Tibial nerve (tissue), 4 donors: ENCODE results near the gene VWCE. TPM values are rescaled to one million over a fixed set of nuclear protein-coding genes. Genes with fewer than 3 reads are reported as not detected.

Experiments
- DNase-seq, 2 donors: peaks; one replicate each; pipeline ENCODE4 v3.0.0-alpha.2; 2019; ENCODE audit warnings: low spot score in 2 of 2
- H3K27ac ChIP-seq, 4 donors: fragments of 200-600 bp; sonication (generic) in 3 of 4; one replicate each; pipeline ENCODE4 v1.5.1; 2017 to 2019; ENCODE audit warnings: mild to moderate bottlenecking in 1 of 4
- H3K27me3 ChIP-seq, 2 donors: fragments of 200-600 bp; sonication (generic) in 1 of 2; one replicate each; pipeline versions ENCODE4 v1.5.1 to v1.6.0; 2017 to 2019
- H3K36me3 ChIP-seq, 3 donors: fragments of 200-600 bp; sonication (generic); one replicate each; pipeline ENCODE4 v1.5.1; 2018 to 2019
- H3K4me1 ChIP-seq, 4 donors: fragments of 200-600 bp; sonication (generic) in 3 of 4; one replicate each; pipeline ENCODE4 v1.5.1; 2017 to 2019
- H3K4me3 ChIP-seq, 4 donors: fragments of 200-600 bp; sonication (generic) in 3 of 4; one replicate each; pipeline ENCODE4 v1.5.1; 2017 to 2019; ENCODE audit warnings: mild to moderate bottlenecking in 1 of 4, moderate library complexity in 1 of 4
- H3K9me3 ChIP-seq, 4 donors: fragments of 200-600 bp; sonication (generic) in 3 of 4; one replicate each; pipeline ENCODE4 v1.5.1; 2017 to 2019
- EP300 ChIP-seq, 2 donors: sonication (generic); formaldehyde crosslinking; IDR thresholded peaks; one replicate each; pipeline ENCODE4 v1.6.1; 2017; ENCODE audit warnings: antibody characterized with exemption in 2 of 2, mild to moderate bottlenecking in 1 of 2
- POLR2A ChIP-seq, 2 donors: fragments of 450-650 bp; IDR thresholded peaks; one replicate each; pipeline ENCODE4 v1.6.1; 2017; ENCODE audit warnings: antibody characterized with exemption in 2 of 2, mild to moderate bottlenecking in 2 of 2, moderate library complexity in 2 of 2
- WGBS, 2 donors: methylation state at CpG; one replicate each; pipeline ENCODE4 v1.1.5; 2018; 5-methylcytosine and 5-hydroxymethylcytosine counted together
- total RNA-seq, 4 donors: library from RNA; depleted of rRNA; stranded (reverse); fragments of >200 nt; gene quantifications; one replicate each; pipeline ENCODE4 v1.1.0, GENCODE V29; 2016
- TF ChIP-seq, protein P1 (sequence below), 5 experiments: fragments of 200-600 bp in 3 of 5; fragments of 450-650 bp in 2 of 5; sonication (generic) in 3 of 5; IDR thresholded peaks; one replicate each; pipeline ENCODE4 v1.5.1; 2016 to 2019; ENCODE audit warnings: antibody characterized with exemption in 5 of 5, mild to moderate bottlenecking in 3 of 5, moderate library complexity in 2 of 5

The VWCE gene
- total RNA-seq, 4 donors from 2014 or later: 1.3 to 6.3 (median 4.3) TPM

DNA sequence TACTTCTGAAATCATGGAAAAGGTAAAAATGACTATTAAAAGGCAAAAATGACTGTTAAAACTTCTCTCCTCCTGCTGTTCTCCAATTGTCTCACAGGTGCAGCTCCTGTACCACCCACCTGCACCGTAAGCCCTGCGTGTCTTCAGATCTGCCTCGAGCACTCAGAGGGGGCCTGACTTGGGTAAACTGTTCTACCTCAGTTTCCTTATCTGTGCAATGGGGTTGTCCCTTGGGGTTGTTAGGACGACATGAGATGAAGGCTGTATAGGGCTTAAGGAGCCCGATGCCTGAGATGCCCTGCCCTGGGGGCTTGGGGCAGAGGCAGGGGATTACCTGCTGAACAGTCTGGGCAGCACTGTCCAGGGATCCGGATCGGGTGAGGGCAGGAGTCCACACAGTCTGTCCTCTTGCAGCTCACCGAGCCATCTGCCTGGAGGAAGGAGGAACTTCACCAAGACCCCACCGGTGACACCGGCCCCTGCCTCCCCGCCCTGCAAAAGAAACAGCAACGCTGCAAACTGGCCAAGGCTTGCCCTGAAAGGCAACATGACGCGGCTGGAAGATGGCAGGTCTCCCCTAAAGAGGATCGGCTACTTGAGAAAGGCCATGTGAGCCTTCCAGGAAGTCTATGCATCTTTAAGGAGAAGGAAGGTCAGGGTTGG lies 26.4 kb downstream of the VWCE start:
- no peak for DNase-seq
- 88 to 90% methylated on average over 8 to 15 of the region's 15 CpGs for WGBS, 2 donors

DNA sequence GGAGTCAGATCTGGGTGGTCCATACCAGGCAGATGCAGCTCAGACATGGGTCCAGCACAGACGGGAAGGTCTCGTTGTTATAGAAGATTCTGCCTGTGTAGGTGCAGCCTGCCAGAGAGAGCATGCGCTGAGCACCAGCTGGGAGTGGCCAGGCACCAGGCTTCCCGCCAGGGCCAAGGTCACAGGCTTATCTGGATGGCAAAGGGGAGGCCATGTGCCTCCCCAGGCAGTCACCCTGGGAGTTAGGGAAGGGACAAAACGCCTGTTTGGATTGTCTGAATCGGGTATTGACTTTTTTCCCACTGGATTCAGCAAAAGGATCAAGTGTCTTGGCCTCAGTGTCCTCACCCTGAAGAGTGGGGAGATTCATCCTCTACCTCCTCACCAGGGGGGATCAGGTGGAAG lies 27.7 kb downstream of the VWCE start:
- Histone ChIP-seq H3K9me3 (no peaks in the 10 kb centered on the region), H3K27ac (no peak overlapping the region), H3K36me3 (no peaks in the 10 kb centered on the region), H3K4me3 (no peak overlapping the region), H3K4me1 (no peaks in the 10 kb centered on the region), H3K27me3 (no peaks in the 10 kb centered on the region)
- no peak for DNase-seq
- WGBS, 2 donors: 59 to 67% methylated on average over 6 of the region's 6 CpGs
- TF ChIP-seq EP300 (IDR thresholded peaks at IDR 0.05): no peak
- TF ChIP-seq, protein P1, sequence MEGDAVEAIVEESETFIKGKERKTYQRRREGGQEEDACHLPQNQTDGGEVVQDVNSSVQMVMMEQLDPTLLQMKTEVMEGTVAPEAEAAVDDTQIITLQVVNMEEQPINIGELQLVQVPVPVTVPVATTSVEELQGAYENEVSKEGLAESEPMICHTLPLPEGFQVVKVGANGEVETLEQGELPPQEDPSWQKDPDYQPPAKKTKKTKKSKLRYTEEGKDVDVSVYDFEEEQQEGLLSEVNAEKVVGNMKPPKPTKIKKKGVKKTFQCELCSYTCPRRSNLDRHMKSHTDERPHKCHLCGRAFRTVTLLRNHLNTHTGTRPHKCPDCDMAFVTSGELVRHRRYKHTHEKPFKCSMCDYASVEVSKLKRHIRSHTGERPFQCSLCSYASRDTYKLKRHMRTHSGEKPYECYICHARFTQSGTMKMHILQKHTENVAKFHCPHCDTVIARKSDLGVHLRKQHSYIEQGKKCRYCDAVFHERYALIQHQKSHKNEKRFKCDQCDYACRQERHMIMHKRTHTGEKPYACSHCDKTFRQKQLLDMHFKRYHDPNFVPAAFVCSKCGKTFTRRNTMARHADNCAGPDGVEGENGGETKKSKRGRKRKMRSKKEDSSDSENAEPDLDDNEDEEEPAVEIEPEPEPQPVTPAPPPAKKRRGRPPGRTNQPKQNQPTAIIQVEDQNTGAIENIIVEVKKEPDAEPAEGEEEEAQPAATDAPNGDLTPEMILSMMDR (IDR thresholded peaks at IDR 0.05): no peak
- no peak for TF ChIP-seq POLR2A (IDR thresholded peaks at IDR 0.05)

More for the DNA sequence above, 26.4 kb downstream of the VWCE start:
- Histone ChIP-seq H3K4me3 (no peak overlapping the region), H3K36me3 (no peaks in the 10 kb centered on the region), H3K27ac (no peak overlapping the region), H3K4me1 (no peaks in the 10 kb centered on the region), H3K27me3 (no peaks in the 10 kb centered on the region), H3K9me3 (no peaks in the 10 kb centered on the region)
- TF ChIP-seq EP300 (IDR thresholded peaks at IDR 0.05): no peak
- TF ChIP-seq, protein P1 (IDR thresholded peaks at IDR 0.05): no peak
- no peak for TF ChIP-seq POLR2A (IDR thresholded peaks at IDR 0.05)

DNA sequence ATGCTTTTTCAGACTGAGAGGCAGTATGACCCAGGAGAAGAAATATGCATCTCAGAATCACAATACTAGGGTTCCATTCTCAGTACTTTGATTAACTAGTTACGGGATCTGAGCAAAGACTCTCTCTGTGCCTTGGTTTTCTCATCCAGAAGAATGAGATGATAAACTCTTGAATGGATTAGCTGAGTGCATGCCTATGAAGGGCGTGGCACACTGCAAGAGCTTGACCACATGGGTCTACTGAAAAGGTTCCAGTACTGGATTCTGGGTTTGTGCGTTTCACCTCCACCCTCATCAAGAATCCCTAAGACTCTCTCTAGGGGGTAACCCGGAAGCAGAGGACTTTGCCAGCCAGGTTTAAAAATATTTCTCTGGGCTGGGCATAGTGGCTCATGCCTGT lies 28.5 kb downstream of the VWCE start:
- H3K4me1 ChIP-seq: no peaks in the 10 kb centered on the region
- no peak for DNase-seq
- 74 to 75% methylated on average over 4 of the region's 4 CpGs for WGBS, 2 donors
- H3K27me3 ChIP-seq: no peaks in the 10 kb centered on the region
- H3K36me3 ChIP-seq: no peaks in the 10 kb centered on the region
- no peak overlapping the region for H3K27ac ChIP-seq
- TF ChIP-seq EP300 (IDR thresholded peaks at IDR 0.05): no peak
- TF ChIP-seq, protein P1 (IDR thresholded peaks at IDR 0.05): no peak
- no peak for TF ChIP-seq POLR2A (IDR thresholded peaks at IDR 0.05)
- H3K9me3 ChIP-seq: no peaks in the 10 kb centered on the region
- no peak overlapping the region for H3K4me3 ChIP-seq

DNA sequence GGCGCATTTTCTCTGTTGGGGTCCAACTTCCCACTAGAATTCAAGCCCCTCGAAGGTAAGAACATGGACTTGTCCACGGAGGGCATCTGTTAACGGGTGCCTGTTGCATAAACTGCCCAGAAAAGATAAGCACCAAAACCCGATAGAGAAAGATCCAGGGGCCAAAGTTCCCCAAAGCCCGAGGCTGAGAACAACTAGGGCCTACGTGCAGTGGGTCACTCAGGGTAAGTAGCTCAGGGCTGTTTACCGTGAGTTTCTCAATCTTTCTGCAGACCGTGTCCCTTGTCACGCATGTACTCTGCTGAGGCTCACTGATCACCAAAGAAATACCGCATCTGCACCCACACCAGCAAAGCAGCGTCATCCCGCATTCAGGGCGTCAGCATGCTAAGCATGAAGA lies 29.8 kb downstream of the VWCE start:
- 90 to 91% methylated on average over 14 of the region's 14 CpGs for WGBS, 2 donors

DNA sequence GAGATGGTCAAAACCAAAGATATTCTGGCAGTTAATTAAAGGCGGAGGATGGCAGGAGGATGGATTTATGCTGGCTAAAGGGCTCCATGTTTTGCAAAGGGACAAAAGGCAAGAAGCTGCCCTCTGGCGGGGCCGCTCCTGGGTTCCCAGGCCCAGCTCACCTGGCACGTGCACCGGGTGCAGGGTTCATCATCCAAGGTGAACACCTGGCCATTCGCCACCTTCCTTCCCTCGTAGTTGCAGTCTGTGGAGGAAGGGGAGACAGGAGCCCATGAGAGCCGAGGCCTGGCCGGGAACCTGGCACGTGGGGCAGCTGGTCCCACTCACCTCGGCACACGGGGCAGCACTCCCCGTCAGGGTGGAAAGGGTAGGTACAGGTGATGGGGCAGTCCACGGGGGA lies 30.3 kb downstream of the VWCE start:
- Histone ChIP-seq H3K27ac (no peak overlapping the region), H3K9me3 (no peaks in the 10 kb centered on the region), H3K4me1 (no peaks in the 10 kb centered on the region), H3K27me3 (no peaks in the 10 kb centered on the region), H3K36me3 (no peaks in the 10 kb centered on the region), H3K4me3 (no peak overlapping the region)
- no peak for DNase-seq
- WGBS, 2 donors: 88 to 94% methylated on average over 14 of the region's 14 CpGs
- TF ChIP-seq POLR2A (IDR thresholded peaks at IDR 0.05) (no peak), EP300 (IDR thresholded peaks at IDR 0.05) (no peak)
- TF ChIP-seq, protein P1 (IDR thresholded peaks at IDR 0.05): no peak

More for the DNA sequence above, 29.8 kb downstream of the VWCE start:
- no peaks in the 10 kb centered on the region for H3K27me3 ChIP-seq
- no peaks in the 10 kb centered on the region for H3K36me3 ChIP-seq
- no peak for DNase-seq
- no peak overlapping the region for H3K4me3 ChIP-seq
- TF ChIP-seq, protein P1 (IDR thresholded peaks at IDR 0.05): no peak
- no peak for TF ChIP-seq EP300 (IDR thresholded peaks at IDR 0.05)
- TF ChIP-seq POLR2A (IDR thresholded peaks at IDR 0.05): no peak
- H3K9me3 ChIP-seq: no peaks in the 10 kb centered on the region
- no peaks in the 10 kb centered on the region for H3K4me1 ChIP-seq
- no peak overlapping the region for H3K27ac ChIP-seq
